Stimulated activated CD8-positive, alpha-beta memory T cell treated with anti-CD3 and anti-CD28 coated beads, Interleukin-2, amount 100 ng/mL, for 48 hours (primary cell): ENCODE results near the gene COL18A1.
A peak's percentile ranks its signal among the peaks of the same experiment; 100 is the strongest.

Experiments used
- DNase-seq, 2 donors: peaks; one replicate each; pipeline ENCODE4 v3.0.0-alpha.2; 2020; ENCODE audit warnings: low read depth in 2 of 2

COL18A1 gene

GRCh38 chr21:45468051-45468970 lies 63.3 kb downstream of the COL18A1 start:
- DNase-seq: no peak

- DNase-seq: no peak
Observed at GRCh38 chr21:45468971-45469272, 64.0 kb downstream of the COL18A1 start.

GRCh38 chr21:45469273-45470086 lies 64.5 kb downstream of the COL18A1 start:
- no peak for DNase-seq

- no peak for DNase-seq
Observed at GRCh38 chr21:45470087-45470515, 65.1 kb downstream of the COL18A1 start.

- DNase-seq: peak in 1 of 2 donors; percentile 6
Observed at GRCh38 chr21:45470773-45471524, 66.0 kb downstream of the COL18A1 start.

GRCh38 chr21:45471525-45472221 lies 66.7 kb downstream of the COL18A1 start:
- DNase-seq: no peak

GRCh38 chr21:45472445-45473365 lies 67.7 kb downstream of the COL18A1 start:
- DNase-seq: no peak

GRCh38 chr21:45473496-45474322 lies 68.7 kb downstream of the COL18A1 start:
- no peak for DNase-seq

- DNase-seq: no peak
Observed at GRCh38 chr21:45474323-45474950, 69.5 kb downstream of the COL18A1 start.

GRCh38 chr21:45475004-45475685 lies 70.2 kb downstream of the COL18A1 start:
- DNase-seq: no peak

- DNase-seq: no peak
Observed at GRCh38 chr21:45475797-45476570, 71.0 kb downstream of the COL18A1 start.

- DNase-seq: no peak
Observed at GRCh38 chr21:45476582-45476981, 71.6 kb downstream of the COL18A1 start.

GRCh38 chr21:45477176-45478114 lies 72.5 kb downstream of the COL18A1 start:
- no peak for DNase-seq

- DNase-seq: peak; percentile 60 to 73
Observed at GRCh38 chr21:45478115-45478801, 73.3 kb downstream of the COL18A1 start.

GRCh38 chr21:45478816-45479669 lies 74.1 kb downstream of the COL18A1 start:
- no peak for DNase-seq
